ENCODE data around the gene KCTD16.

KCTD16 gene

GRCh38 chr5:144170276-144171024, at the start of gene KCTD16, which contains the start of gene YIPF5:
Gene KCTD16, plus strand, starts transcription at chr5:144170873.
Gene YIPF5, minus strand, starts transcription at chr5:144170659. Its CDS starts 704 bp downstream, at chr5:144169955.
- Histone ChIP-seq H3K9ac (ENCODE audit: low read length) (peak within 1 kb of the TSS; percentile 59), H3K4me3 (ENCODE audit: low read length) (peak within 1 kb of the TSS; percentile 75), H3K4me1 (ENCODE audit: control insufficient read depth, low read depth, low read length) (peaks cover 7% of the 10 kb centered on the region), H3K9me3 (ENCODE audit: control insufficient read depth, low read depth, low read length) (no peaks in the 10 kb centered on the region), H3K27me3 (ENCODE audit: control insufficient read depth, insufficient read depth, low read length) (no peaks in the 10 kb centered on the region), H3K36me3 (ENCODE audit: control insufficient read depth, low read depth, low read length) (peaks cover 17% of the 10 kb centered on the region), H3K27ac (ENCODE audit: low read length) (no peak within 1 kb of the TSS)

- H3K27ac ChIP-seq (ENCODE audit: low read length): no peak overlapping the region
- no peaks in the 10 kb centered on the region for H3K36me3 ChIP-seq (ENCODE audit: control insufficient read depth, low read depth, low read length)
- H3K9ac ChIP-seq (ENCODE audit: low read length): no peak overlapping the region
- H3K27me3 ChIP-seq (ENCODE audit: control insufficient read depth, insufficient read depth, low read length): no peaks in the 10 kb centered on the region
- H3K4me3 ChIP-seq (ENCODE audit: low read length): no peak overlapping the region
- H3K4me1 ChIP-seq (ENCODE audit: control insufficient read depth, low read depth, low read length): peaks cover 11% of the 10 kb centered on the region
- no peaks in the 10 kb centered on the region for H3K9me3 ChIP-seq (ENCODE audit: control insufficient read depth, low read depth, low read length)
Measured at GRCh38 chr5:144121577-144121976, 49.1 kb upstream of the KCTD16 start.

GRCh38 chr5:144122081-144122480, 48.6 kb upstream of the KCTD16 start:
- H3K27me3 ChIP-seq (ENCODE audit: control insufficient read depth, insufficient read depth, low read length): no peaks in the 10 kb centered on the region
- no peaks in the 10 kb centered on the region for H3K9me3 ChIP-seq (ENCODE audit: control insufficient read depth, low read depth, low read length)
- H3K9ac ChIP-seq (ENCODE audit: low read length): no peak overlapping the region
- H3K4me1 ChIP-seq (ENCODE audit: control insufficient read depth, low read depth, low read length): peaks cover 11% of the 10 kb centered on the region
- H3K36me3 ChIP-seq (ENCODE audit: control insufficient read depth, low read depth, low read length): no peaks in the 10 kb centered on the region
- no peak overlapping the region for H3K4me3 ChIP-seq (ENCODE audit: low read length)
- H3K27ac ChIP-seq (ENCODE audit: low read length): no peak overlapping the region

GRCh38 chr5:144122641-144123040, 48.0 kb upstream of the KCTD16 start:
- H3K27me3 ChIP-seq (ENCODE audit: control insufficient read depth, insufficient read depth, low read length): no peaks in the 10 kb centered on the region
- no peak overlapping the region for H3K9ac ChIP-seq (ENCODE audit: low read length)
- H3K9me3 ChIP-seq (ENCODE audit: control insufficient read depth, low read depth, low read length): no peaks in the 10 kb centered on the region
- H3K4me1 ChIP-seq (ENCODE audit: control insufficient read depth, low read depth, low read length): peaks cover 11% of the 10 kb centered on the region
- H3K27ac ChIP-seq (ENCODE audit: low read length): no peak overlapping the region
- no peaks in the 10 kb centered on the region for H3K36me3 ChIP-seq (ENCODE audit: control insufficient read depth, low read depth, low read length)
- H3K4me3 ChIP-seq (ENCODE audit: low read length): no peak overlapping the region

GRCh38 chr5:144125163-144125726, 45.4 kb upstream of the KCTD16 start:
- no peaks in the 10 kb centered on the region for H3K36me3 ChIP-seq (ENCODE audit: control insufficient read depth, low read depth, low read length)
- no peaks in the 10 kb centered on the region for H3K27me3 ChIP-seq (ENCODE audit: control insufficient read depth, insufficient read depth, low read length)
- peaks cover 11% of the 10 kb centered on the region for H3K4me1 ChIP-seq (ENCODE audit: control insufficient read depth, low read depth, low read length)

GRCh38 chr5:144126707-144127106, 44.0 kb upstream of the KCTD16 start:
- Histone ChIP-seq H3K27ac (ENCODE audit: low read length) (no peak overlapping the region), H3K9ac (ENCODE audit: low read length) (no peak overlapping the region), H3K4me1 (ENCODE audit: control insufficient read depth, low read depth, low read length) (peaks cover 11% of the 10 kb centered on the region), H3K4me3 (ENCODE audit: low read length) (no peak overlapping the region), H3K9me3 (ENCODE audit: control insufficient read depth, low read depth, low read length) (no peaks in the 10 kb centered on the region), H3K36me3 (ENCODE audit: control insufficient read depth, low read depth, low read length) (no peaks in the 10 kb centered on the region), H3K27me3 (ENCODE audit: control insufficient read depth, insufficient read depth, low read length) (no peaks in the 10 kb centered on the region)

More at GRCh38 chr5:144125163-144125726, 45.4 kb upstream of the KCTD16 start:
- Histone ChIP-seq H3K27ac (ENCODE audit: low read length) (no peak overlapping the region), H3K9me3 (ENCODE audit: control insufficient read depth, low read depth, low read length) (no peaks in the 10 kb centered on the region), H3K9ac (ENCODE audit: low read length) (no peak overlapping the region), H3K4me3 (ENCODE audit: low read length) (no peak overlapping the region)

- Histone ChIP-seq H3K27me3 (ENCODE audit: control insufficient read depth, insufficient read depth, low read length) (no peaks in the 10 kb centered on the region), H3K9ac (ENCODE audit: low read length) (no peak overlapping the region), H3K36me3 (ENCODE audit: control insufficient read depth, low read depth, low read length) (no peaks in the 10 kb centered on the region), H3K9me3 (ENCODE audit: control insufficient read depth, low read depth, low read length) (no peaks in the 10 kb centered on the region), H3K4me1 (ENCODE audit: control insufficient read depth, low read depth, low read length) (peaks cover 11% of the 10 kb centered on the region), H3K4me3 (ENCODE audit: low read length) (no peak overlapping the region), H3K27ac (ENCODE audit: low read length) (no peak overlapping the region)
Measured at GRCh38 chr5:144128844-144129243, 41.8 kb upstream of the KCTD16 start.

GRCh38 chr5:144130306-144130705, 40.4 kb upstream of the KCTD16 start:
- no peaks in the 10 kb centered on the region for H3K27me3 ChIP-seq (ENCODE audit: control insufficient read depth, insufficient read depth, low read length)
- no peaks in the 10 kb centered on the region for H3K36me3 ChIP-seq (ENCODE audit: control insufficient read depth, low read depth, low read length)
- no peak overlapping the region for H3K27ac ChIP-seq (ENCODE audit: low read length)
- no peak overlapping the region for H3K4me3 ChIP-seq (ENCODE audit: low read length)
- H3K9me3 ChIP-seq (ENCODE audit: control insufficient read depth, low read depth, low read length): no peaks in the 10 kb centered on the region
- H3K9ac ChIP-seq (ENCODE audit: low read length): no peak overlapping the region
- H3K4me1 ChIP-seq (ENCODE audit: control insufficient read depth, low read depth, low read length): peaks cover 3% of the 10 kb centered on the region

GRCh38 chr5:144131261-144131660, 39.4 kb upstream of the KCTD16 start:
- no peak overlapping the region for H3K27ac ChIP-seq (ENCODE audit: low read length)
- no peaks in the 10 kb centered on the region for H3K27me3 ChIP-seq (ENCODE audit: control insufficient read depth, insufficient read depth, low read length)
- H3K9ac ChIP-seq (ENCODE audit: low read length): no peak overlapping the region
- no peaks in the 10 kb centered on the region for H3K36me3 ChIP-seq (ENCODE audit: control insufficient read depth, low read depth, low read length)
- no peaks in the 10 kb centered on the region for H3K9me3 ChIP-seq (ENCODE audit: control insufficient read depth, low read depth, low read length)
- H3K4me3 ChIP-seq (ENCODE audit: low read length): no peak overlapping the region
- H3K4me1 ChIP-seq (ENCODE audit: control insufficient read depth, low read depth, low read length): no peaks in the 10 kb centered on the region

GRCh38 chr5:144133050-144133633, 37.5 kb upstream of the KCTD16 start:
- Histone ChIP-seq H3K9ac (ENCODE audit: low read length) (no peak overlapping the region), H3K27me3 (ENCODE audit: control insufficient read depth, insufficient read depth, low read length) (no peaks in the 10 kb centered on the region), H3K4me1 (ENCODE audit: control insufficient read depth, low read depth, low read length) (no peaks in the 10 kb centered on the region)

GRCh38 chr5:144134194-144134826, 36.4 kb upstream of the KCTD16 start:
- Histone ChIP-seq H3K27me3 (ENCODE audit: control insufficient read depth, insufficient read depth, low read length) (no peaks in the 10 kb centered on the region), H3K4me1 (ENCODE audit: control insufficient read depth, low read depth, low read length) (no peaks in the 10 kb centered on the region), H3K27ac (ENCODE audit: low read length) (no peak overlapping the region), H3K4me3 (ENCODE audit: low read length) (no peak overlapping the region), H3K36me3 (ENCODE audit: control insufficient read depth, low read depth, low read length) (no peaks in the 10 kb centered on the region), H3K9ac (ENCODE audit: low read length) (no peak overlapping the region), H3K9me3 (ENCODE audit: control insufficient read depth, low read depth, low read length) (no peaks in the 10 kb centered on the region)

More at GRCh38 chr5:144133050-144133633, 37.5 kb upstream of the KCTD16 start:
- Histone ChIP-seq H3K9me3 (ENCODE audit: control insufficient read depth, low read depth, low read length) (no peaks in the 10 kb centered on the region), H3K27ac (ENCODE audit: low read length) (no peak overlapping the region), H3K36me3 (ENCODE audit: control insufficient read depth, low read depth, low read length) (no peaks in the 10 kb centered on the region), H3K4me3 (ENCODE audit: low read length) (no peak overlapping the region)
